CD4-positive, alpha-beta T cell treated with Interleukin-4 for 4 hours (primary cell): ENCODE results near the gene PRR20G.
"Not testable (repeated sequence)": the region's sequence is repeated elsewhere in the genome, so short reads cannot be mapped to it uniquely, and the experiment has no call there.

Experiments
- DNase-seq: peaks from one replicate; pipeline ENCODE4 v3.0.0-alpha.2; 2020

PRR20G gene

GRCh38 chr3:127296959-127297358, 9.1 kb upstream of the PRR20G start:
- DNase-seq: no peak

- no peak for DNase-seq
Measured at GRCh38 chr3:127296166-127296565, 8.3 kb upstream of the PRR20G start.

- not testable (repeated sequence) for DNase-seq
Measured at GRCh38 chr3:127293650-127294049, 5.8 kb upstream of the PRR20G start.

DNA sequence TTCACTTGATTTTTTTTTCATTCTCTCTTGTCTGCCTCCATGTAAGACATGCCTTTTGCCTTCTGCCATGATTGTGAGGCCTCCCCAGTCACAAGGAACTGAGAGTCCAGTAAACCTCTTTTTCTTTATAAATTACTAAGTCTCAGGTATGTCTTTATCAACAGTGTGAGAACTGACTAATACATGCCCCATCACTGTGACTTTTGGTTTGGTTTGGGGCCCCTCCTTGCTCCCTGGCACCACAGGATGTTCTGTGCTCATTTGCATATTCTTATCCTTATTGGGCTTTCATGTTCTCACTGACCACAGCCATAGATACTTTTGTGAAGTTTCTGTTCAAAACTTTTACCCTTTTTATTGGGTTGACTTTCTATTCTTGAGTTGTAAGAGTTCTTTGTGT, 3.8 kb upstream of the PRR20G start:
- no peak for DNase-seq

DNA sequence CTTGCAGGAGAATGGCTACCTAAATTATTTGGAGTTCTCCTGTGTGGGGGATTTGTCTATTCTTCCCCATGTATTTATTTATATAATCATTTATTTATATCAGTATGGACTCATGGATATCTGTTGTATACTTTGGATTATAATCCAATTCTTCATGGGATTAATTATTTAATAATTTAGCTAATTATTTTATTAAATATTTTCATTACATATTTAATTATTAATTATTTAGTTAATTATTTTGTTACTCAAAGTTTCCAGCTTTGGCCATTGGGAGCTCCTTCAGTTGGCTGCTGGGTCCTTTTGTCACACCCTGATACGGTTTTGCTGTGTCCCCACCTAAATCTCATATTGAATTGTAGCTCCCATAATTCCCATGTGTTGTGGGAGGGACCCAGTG, 3.3 kb upstream of the PRR20G start:
- no peak for DNase-seq

GRCh38 chr3:127289706-127290575, 2.1 kb upstream of the PRR20G start:
- DNase-seq: no peak

DNA sequence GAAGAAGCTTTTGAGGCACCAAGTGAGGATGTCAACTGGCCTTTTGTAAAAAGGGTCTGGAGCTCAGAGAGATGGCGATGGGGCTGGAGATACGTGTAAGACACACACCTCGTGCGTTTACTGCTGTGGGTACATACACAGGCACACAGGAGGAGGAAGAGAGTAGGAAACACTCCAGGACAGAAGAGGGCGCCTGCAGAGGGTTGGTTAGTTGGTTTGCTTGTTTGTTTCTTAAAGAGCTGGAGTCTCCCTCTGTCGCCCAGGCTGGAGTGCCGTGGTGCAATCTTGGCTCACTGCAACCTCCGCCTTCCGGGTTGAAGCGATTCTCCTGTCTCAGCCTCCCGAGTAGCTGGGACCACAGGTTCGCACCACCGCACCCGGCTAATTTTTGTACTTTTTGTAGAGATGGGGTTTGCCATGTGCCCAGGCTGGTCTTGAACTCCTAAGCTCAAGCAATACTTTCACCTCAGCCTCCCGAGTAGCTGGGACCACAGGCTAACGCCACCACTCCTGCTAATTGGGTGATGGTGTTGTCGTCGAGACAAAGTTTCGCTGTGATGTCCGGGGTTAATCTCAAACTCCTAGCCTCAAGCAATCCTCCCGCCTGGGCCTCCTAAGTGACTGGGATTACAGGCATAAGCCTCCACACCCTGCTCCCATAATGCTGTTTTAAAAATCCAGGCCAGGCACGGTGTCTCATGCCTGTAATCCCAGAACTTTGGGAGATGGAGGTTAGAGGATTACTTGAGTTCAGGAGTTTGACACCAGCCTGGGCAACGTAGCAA, 1.3 kb upstream of the PRR20G start:
- no peak for DNase-seq

DNA sequence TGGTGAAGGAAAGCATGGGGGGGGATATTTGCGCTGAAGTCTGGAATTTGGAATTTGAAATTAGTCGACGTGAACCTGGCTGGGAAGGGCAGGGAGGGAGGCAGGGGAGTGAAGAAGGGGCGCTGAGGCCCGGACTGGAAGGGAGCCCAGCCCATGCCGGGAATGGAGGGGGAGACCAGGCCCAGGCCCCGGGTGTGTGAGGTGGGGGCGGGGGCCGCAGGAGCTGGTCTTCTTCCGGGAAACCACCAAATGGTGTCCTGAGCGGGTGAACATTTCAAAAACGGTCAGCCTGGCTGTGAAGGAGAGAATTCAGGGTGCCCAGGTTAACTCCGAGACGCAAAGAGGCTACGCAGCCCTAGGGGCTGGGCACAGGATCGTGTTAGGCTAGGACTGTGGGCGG, 497 bp upstream of the PRR20G start:
- DNase-seq: no peak

DNA sequence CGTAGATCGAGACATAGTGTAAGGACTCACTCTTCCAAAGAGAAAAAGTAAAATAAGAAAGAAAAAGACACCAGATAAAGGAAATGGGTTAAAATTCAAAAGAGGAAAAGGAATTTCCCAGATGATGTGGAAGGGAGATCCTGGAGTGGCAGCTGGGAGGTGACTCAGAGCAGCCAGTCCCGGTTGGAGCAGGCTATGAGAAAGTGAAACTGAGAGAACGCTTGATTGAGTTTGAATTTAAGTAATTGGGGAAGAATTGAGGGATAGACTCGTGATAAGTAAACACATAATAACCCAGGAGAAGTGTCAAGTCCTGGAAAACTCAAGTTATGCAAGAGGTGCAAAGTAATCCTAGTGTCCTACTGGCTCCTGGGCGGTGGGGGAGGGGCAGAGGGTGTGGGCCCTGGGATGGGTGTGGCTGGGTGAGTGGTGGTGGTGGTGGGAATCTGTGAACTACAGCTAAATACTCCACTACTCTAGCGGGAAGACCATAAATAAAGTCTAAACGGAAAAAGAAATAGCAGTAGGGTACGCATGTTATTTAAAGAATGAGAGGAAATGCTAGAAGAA, 1.2 kb downstream of the PRR20G start:
- no peak for DNase-seq

DNA sequence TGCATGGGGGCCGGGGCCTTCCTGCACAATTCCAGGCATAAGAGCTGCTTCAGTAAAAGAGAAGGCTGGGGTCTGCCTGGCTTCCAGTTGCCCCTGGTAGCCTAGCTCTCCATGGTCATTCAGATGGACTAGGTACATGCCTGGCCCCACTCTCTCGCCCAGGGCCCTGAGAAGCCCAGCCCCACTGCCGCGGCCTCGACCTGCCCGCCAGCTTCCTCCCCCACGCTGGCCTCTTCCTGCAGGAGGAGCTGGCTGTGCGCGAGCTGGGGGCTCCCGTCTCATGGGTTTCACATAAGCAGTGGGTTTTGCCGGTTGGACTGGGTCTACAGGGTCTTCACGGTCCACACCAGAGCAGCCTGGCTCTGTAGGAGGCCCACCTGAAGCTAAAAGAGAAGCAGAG, 3.6 kb downstream of the PRR20G start:
- DNase-seq: no peak

DNA sequence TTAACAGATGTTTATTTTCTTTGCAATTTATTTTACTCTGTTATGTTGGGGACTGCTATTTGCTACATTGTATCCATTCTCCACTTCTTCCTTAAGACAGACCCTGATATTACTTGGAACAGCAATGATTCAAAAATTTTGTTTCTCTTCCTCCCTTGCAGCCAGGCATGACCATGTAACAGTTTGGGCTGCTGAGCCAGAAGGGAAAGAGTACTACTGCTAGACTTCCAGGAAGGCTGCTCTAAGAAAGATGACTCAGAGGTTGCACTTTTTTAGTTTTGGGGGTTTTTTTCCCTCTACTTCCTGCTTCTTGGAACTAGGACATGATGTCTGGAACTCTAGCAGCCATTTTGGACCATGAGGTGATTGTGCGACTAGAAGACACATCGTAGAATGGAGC, 10.3 kb downstream of the PRR20G start:
- no peak for DNase-seq

GRCh38 chr3:127276995-127277394, 10.9 kb downstream of the PRR20G start:
- DNase-seq: no peak

DNA sequence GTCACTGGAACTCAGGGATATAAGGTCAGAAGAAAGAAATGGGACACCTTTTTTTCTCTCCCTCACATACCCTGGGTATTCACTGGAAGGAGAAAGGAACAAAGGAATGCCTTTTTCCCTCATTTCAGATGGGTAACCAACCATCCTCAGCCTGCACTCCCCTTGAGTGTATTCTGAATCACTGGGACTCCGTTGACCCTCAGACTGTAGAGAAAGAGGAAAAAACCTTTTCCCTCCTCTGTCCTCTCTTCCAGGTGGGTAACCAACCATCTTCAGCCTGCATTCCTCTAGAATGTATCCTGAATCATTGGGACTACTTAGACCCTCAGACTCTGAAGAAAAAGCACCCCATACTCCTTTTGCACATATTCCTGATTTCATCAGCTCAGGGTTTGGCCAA, 11.4 kb downstream of the PRR20G start:
- no peak for DNase-seq

DNA sequence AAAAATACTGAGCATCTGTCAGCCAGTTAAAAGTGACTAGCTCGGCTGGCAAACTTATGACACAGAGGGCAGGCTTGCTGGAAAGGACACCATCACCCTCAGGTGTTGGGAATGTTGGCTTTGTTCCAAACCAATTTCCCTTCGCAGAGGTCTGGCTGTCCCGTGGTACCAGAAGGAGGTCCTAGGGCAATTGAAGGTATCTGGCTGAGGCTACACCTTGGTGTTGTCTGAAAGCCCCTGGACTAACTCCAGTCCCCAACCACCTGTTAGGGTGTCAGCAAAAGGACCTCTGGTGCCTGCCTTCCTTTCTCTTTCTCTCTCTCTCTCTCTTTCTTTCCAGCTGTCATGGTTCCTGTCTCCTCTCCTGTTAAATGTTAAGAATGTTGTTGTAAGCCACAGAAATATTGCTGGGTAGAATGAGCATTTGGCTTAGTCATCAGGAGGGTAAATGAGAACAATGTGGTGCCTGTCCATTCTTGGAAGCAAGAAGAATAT, 12.5 kb downstream of the PRR20G start:
- no peak for DNase-seq

- DNase-seq: no peak
Measured at GRCh38 chr3:127274200-127274760, 13.6 kb downstream of the PRR20G start.

DNA sequence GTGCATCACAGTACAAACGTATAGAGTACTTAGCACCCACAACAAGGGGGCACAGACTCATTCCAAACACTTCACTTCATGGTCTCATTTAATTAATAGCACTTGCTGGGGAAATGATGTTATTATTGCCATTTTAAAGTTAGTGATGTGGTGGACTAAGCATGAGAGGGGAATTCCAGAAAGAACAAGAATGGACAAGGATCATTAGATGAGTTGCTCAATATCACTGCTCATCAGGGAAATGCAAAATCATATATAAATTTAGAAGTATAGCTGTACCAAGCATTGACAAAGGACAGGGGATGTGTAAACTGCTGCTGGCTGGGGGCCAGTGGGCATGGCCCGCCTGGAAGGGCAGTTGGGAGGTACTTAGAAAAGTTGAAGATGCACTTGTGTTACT, 14.6 kb downstream of the PRR20G start:
- no peak for DNase-seq

GRCh38 chr3:127266186-127266585, 21.7 kb downstream of the PRR20G start:
- DNase-seq: no peak

DNA sequence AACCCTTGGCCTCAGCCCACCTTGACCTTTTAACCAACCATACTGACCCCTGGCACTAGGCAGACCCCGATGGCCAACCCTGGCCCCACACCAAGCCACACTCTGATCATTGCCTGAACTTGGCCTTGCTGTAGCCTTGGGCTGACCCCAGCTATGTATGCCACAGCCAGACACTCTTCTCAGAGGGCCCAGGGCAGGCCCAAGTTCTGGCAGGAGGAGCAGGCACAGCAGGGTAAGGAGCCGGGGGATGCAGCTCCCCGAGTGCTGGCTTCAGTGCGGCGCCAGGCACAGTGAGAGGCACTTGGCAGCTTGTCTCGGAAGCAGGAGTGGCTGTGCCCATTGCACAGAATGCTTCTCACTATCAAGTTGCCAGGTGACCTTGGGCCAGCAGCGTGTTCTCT, 22.3 kb downstream of the PRR20G start:
- DNase-seq: no peak

- DNase-seq: no peak
Measured at GRCh38 chr3:127264794-127265514, 22.9 kb downstream of the PRR20G start.

DNA sequence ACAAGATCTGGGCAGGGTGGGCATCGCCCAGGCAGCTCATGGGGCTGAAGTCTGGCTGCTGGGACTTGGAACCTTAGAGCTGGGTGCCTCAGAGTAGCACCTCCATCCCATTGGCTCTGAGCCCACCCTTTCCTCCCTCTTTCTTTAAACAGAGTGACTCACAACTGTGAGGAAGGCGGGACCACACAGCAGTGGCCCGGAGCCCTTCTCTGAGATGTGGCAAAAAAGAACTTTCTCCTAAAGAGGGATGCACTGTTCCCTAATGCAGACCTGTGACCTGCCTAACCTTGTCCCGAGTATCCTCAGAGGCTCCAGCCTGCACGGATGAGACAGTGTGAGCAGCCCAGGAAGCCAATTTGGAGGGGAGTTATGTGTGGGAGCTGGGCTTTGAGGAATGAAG, 23.6 kb downstream of the PRR20G start:
- no peak for DNase-seq

DNA sequence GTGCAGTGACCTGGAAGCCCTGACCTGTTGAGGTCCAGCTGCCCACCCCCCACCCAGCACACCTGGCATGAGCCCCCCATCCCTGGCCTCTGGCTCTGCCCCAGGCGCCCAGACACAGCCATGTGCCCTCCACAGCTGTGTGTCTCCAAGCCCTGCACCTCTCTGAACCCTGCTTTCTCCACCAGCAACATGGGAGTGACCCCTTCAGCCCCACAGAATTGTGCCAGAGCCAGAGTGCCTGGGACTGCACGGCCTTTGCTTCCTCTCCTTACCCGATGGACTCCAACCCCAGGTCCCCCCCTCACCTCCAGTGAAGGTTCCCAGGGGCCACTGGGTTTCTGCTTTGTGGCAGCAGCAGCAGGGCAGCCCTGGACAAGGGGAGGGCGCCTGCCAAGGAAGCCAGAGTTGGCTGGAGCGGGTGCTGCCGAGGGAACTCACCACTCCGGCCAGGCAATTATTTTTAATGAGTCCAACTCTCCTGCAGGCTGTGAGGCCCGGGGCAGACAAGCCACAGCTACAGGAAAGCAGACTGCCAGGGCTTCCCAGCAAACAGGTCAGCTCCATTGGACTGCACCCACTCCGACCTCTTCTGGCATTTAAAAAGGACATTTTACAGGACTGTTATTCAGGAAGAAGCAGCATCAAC, 24.1 kb downstream of the PRR20G start:
- no peak for DNase-seq

GRCh38 chr3:127263037-127263436, 24.8 kb downstream of the PRR20G start:
- no peak for DNase-seq
